Thoracic aorta (tissue), 2 donors: ENCODE data around the gene TSKU. TPM values are rescaled to one million over a fixed set of nuclear protein-coding genes. Genes with fewer than 3 reads are reported as not detected.
A peak's percentile ranks its signal among the peaks of the same experiment; 100 is the strongest.

Source experiments
- ATAC-seq: fragments of 150-250 bp; one replicate; pipeline ENCODE4 v1.8.0; 2017; ENCODE audit warnings: low read depth; ENCODE audit not compliant: insufficient number of reproducible peaks, low FRiP score
- DNase-seq: peaks from one replicate; pipeline ENCODE4 v3.0.0-alpha.2; 2020; ENCODE audit warnings: low spot score
- H3K27ac ChIP-seq, 2 donors: fragments of 200-600 bp; sonication (generic); 1 replicate in 1 of 2; 2 replicates in 1 of 2; pipeline ENCODE4 v1.5.1; 2016; ENCODE audit warnings: mild to moderate bottlenecking in 2 of 2, moderate library complexity in 2 of 2
- H3K27me3 ChIP-seq: fragments of 200-600 bp; sonication (generic); replicated peaks from 2 replicates; pipeline ENCODE4 v1.6.0; 2016; ENCODE audit warnings: mild to moderate bottlenecking; ENCODE audit not compliant: insufficient read depth
- H3K36me3 ChIP-seq: fragments of 200-600 bp; sonication (generic); one replicate; pipeline ENCODE4 v1.5.1; 2016
- H3K4me1 ChIP-seq, 2 donors: fragments of 200-600 bp; sonication (generic); 1 replicate in 1 of 2; 2 replicates in 1 of 2; pipeline versions ENCODE4 v1.5.1 to v1.6.0; 2016; ENCODE audit warnings: low read depth in 2 of 2, mild to moderate bottlenecking in 1 of 2; ENCODE audit not compliant: control insufficient read depth in 1 of 2
- H3K4me3 ChIP-seq: fragments of 200-600 bp; sonication (generic); 2 replicates; pipeline ENCODE4 v1.5.1; 2016; ENCODE audit warnings: mild to moderate bottlenecking
- H3K9me3 ChIP-seq: fragments of 200-600 bp; sonication (generic); 2 replicates; pipeline ENCODE4 v1.5.1; 2016
- CTCF ChIP-seq: fragments of 200-600 bp; sonication (generic); IDR thresholded peaks from one replicate; pipeline ENCODE4 v1.5.1; 2019; ENCODE audit warnings: antibody characterized with exemption
- total RNA-seq, 2 donors: library from RNA; depleted of rRNA; stranded (reverse); fragments of >200 nt; gene quantifications; one replicate each; pipeline versions ENCODE4 v1.1.0 to v1.2.3, GENCODE V29; 2016

Gene TSKU
- total RNA-seq, 2 donors from 2014 or later, result 42.2 to 100 TPM

- no peak for DNase-seq
- TF ChIP-seq CTCF, result no peak
- ATAC-seq, result no peak
Observed at GRCh38 chr11:76776472-76776871, 6.7 kb upstream of the TSKU start.

DNA sequence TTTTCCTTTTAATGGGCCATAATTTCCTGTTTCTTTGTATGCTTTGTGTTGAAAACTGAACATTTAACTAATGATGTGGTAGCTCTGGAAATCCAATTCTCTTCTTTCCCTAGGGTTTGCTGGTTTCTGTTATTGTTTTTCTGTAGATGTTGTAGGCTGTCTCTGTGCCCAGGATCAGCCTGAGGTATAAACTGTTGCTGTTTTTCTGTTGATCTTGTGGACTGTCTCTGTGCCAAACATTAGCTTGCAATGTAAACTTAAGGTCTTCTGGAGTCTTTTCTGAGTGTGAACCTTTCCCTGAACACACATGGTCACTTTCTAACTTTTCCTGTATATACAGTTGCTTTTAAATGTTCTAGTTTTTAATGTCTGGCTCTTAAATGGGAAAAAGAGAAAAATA is 5.9 kb upstream of the TSKU start:
- Histone ChIP-seq H3K4me1 (peaks cover 13 to 47% of the 10 kb centered on the region in 2 donors), H3K4me3 (no peak overlapping the region), H3K36me3 (no peaks in the 10 kb centered on the region), H3K27ac (no peak overlapping the region), H3K27me3 (no peaks in the 10 kb centered on the region), H3K9me3 (peaks cover 9% of the 10 kb centered on the region)
- DNase-seq (no peak), ATAC-seq (no peak)
- TF ChIP-seq CTCF, result no peak

More at GRCh38 chr11:76776472-76776871, 6.7 kb upstream of the TSKU start:
- Histone ChIP-seq H3K27me3 (no peaks in the 10 kb centered on the region), H3K27ac (no peak overlapping the region), H3K4me1 (peaks cover 20 to 47% of the 10 kb centered on the region in 2 donors), H3K9me3 (peaks cover 9% of the 10 kb centered on the region), H3K36me3 (no peaks in the 10 kb centered on the region), H3K4me3 (no peak overlapping the region)

- Histone ChIP-seq H3K27me3 (no peaks in the 10 kb centered on the region), H3K4me3 (no peak overlapping the region), H3K4me1 (peaks cover 14 to 45% of the 10 kb centered on the region in 2 donors), H3K9me3 (peaks cover 9% of the 10 kb centered on the region), H3K27ac (no peak overlapping the region), H3K36me3 (no peaks in the 10 kb centered on the region)
- no peak for TF ChIP-seq CTCF
- no peak for DNase-seq
- ATAC-seq, result no peak
Observed at GRCh38 chr11:76777876-76778275, 5.3 kb upstream of the TSKU start.

- TF ChIP-seq CTCF, result no peak
- no peak overlapping the region for H3K27ac ChIP-seq
- no peak for ATAC-seq
Observed at GRCh38 chr11:76778874-76779273, 4.3 kb upstream of the TSKU start.

DNA sequence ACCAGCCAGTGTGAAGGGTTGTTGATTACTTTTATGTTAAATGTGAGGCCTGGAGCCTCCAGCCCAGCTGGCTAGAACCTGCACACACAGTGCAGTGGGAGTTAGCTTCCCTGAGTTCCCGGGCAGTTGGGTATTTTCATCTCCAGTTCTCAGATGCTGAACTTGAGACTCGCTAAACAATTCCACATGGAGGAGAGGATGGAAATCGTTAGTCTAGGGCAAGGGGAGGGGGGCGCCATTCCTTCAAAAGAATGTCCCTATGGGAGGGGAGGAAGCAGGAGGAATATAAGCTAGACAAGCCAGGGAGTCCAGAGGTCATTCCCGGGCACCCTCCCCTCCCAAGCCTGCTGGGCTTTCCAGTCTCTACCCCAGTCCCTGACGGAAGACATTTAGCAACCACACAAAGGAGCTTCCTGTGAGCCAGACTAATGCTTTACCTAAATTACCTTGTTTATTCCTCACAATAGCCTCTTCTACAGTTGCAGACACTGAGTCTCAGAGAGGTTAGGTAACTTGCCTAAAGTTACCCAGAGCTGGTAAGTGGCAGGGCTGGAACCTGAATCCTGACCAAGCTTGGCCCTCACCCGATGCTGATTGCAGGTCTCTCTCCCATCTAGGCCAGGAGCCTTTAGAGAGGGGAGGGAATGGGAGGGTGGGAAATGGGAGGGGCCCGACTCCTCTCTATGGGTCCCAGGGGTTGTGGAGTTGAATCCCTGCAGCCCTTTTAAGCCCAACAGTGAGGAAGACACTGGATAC is 1.9 kb upstream of the TSKU start:
- Histone ChIP-seq H3K4me3 (no peak overlapping the region), H3K4me1 (peaks cover 6 to 35% of the 10 kb centered on the region in 2 donors), H3K27me3 (no peaks in the 10 kb centered on the region), H3K36me3 (no peaks in the 10 kb centered on the region), H3K27ac (peak overlapping the region in 1 of 2 donors; percentile 14), H3K9me3 (peaks cover 6% of the 10 kb centered on the region)
- no peak for ATAC-seq
- TF ChIP-seq CTCF, result no peak
- no peak for DNase-seq

More at GRCh38 chr11:76778874-76779273, 4.3 kb upstream of the TSKU start:
- Histone ChIP-seq H3K36me3 (no peaks in the 10 kb centered on the region), H3K4me3 (no peak overlapping the region), H3K4me1 (peaks cover 8 to 35% of the 10 kb centered on the region in 2 donors), H3K9me3 (peaks cover 9% of the 10 kb centered on the region), H3K27me3 (no peaks in the 10 kb centered on the region)
- no peak for DNase-seq
